Neural cell (in vitro differentiated cells): ENCODE measurements around the gene RHO. TPM values are rescaled to one million over a fixed set of nuclear protein-coding genes. Genes with fewer than 3 reads are reported as not detected.
"Not testable (repeated sequence)": the region's sequence is repeated elsewhere in the genome, so short reads cannot be mapped to it uniquely, and the experiment has no call there.

Source experiments
- H2AFZ ChIP-seq: fragments of 200-600, 300-800 bp; sonication (generic), shearing (Covaris generic); 2 replicates; pipeline ENCODE4 v1.6.0; 2014; ENCODE audit warnings: low read depth, mild to moderate bottlenecking, antibody characterized with exemption, low read length, moderate library complexity
- H3F3A ChIP-seq: fragments of 200-600 bp; shearing (Covaris generic); 2 replicates; pipeline ENCODE4 v1.6.1; 2016; ENCODE audit warnings: mild to moderate bottlenecking, moderate library complexity, mixed read lengths, antibody characterized with exemption, low read length; ENCODE audit not compliant: insufficient read depth, poor library complexity, severe bottlenecking
- H3K27ac ChIP-seq: fragments of 200-600, 300-800 bp; sonication (generic), shearing (Covaris generic); 2 replicates; pipeline ENCODE4 v1.5.1; 2014; ENCODE audit warnings: mild to moderate bottlenecking, low read length, moderate library complexity
- H3K27me3 ChIP-seq: fragments of 300-800, 200-600 bp; sonication (generic), shearing (Covaris generic); 2 replicates; pipeline ENCODE4 v1.6.0; 2014; ENCODE audit warnings: mild to moderate bottlenecking, low read depth, low read length, moderate library complexity; ENCODE audit not compliant: insufficient read depth
- H3K36me3 ChIP-seq: fragments of 300-800, 200-600 bp; sonication (generic), shearing (Covaris generic); 2 replicates; pipeline ENCODE4 v1.5.1; 2014; ENCODE audit warnings: mild to moderate bottlenecking, antibody characterized with exemption, low read length, moderate library complexity; ENCODE audit not compliant: insufficient read depth
- H3K4me2 ChIP-seq: fragments of 300-800, 200-600 bp; sonication (generic), shearing (Covaris generic); 2 replicates; pipeline ENCODE4 v1.6.0; 2014; ENCODE audit warnings: mild to moderate bottlenecking, low read length
- H3K4me3 ChIP-seq: fragments of 300-800, 200-600 bp; sonication (generic), shearing (Covaris generic); 2 replicates; pipeline ENCODE4 v1.5.1; 2014; ENCODE audit warnings: mild to moderate bottlenecking, low read length, moderate library complexity
- H3K79me2 ChIP-seq: fragments of 200-600 bp; shearing (Covaris generic); replicated peaks from 2 replicates; pipeline ENCODE4 v1.6.0; 2014; ENCODE audit warnings: mild to moderate bottlenecking, low read length, moderate library complexity; ENCODE audit not compliant: insufficient read depth
- H3K9ac ChIP-seq: fragments of 300-800, 200-600 bp; sonication (generic), shearing (Covaris generic); 2 replicates; pipeline ENCODE4 v1.6.1; 2016; ENCODE audit warnings: mild to moderate bottlenecking, low read length, mixed read lengths
- H3K9me2 ChIP-seq: fragments of 200-600 bp; shearing (Covaris generic); 2 replicates; pipeline ENCODE4 v1.6.1; 2016; ENCODE audit warnings: mild to moderate bottlenecking, low read length, mixed read lengths; ENCODE audit not compliant: insufficient read depth
- H3K9me3 ChIP-seq: fragments of 200-600, 300-800 bp; sonication (generic), shearing (Covaris generic); 2 replicates; pipeline ENCODE4 v1.6.1; 2016; ENCODE audit warnings: mild to moderate bottlenecking, mixed run types, low read length, moderate library complexity, mixed read lengths
- H4K20me1 ChIP-seq: fragments of 200-600 bp; shearing (Covaris generic); 2 replicates; pipeline ENCODE4 v1.6.1; 2016; ENCODE audit warnings: mild to moderate bottlenecking, mixed run types; ENCODE audit not compliant: insufficient read depth
- EP300 ChIP-seq: fragments of 450-650 bp; conservative IDR thresholded peaks from 2 replicates; pipeline ENCODE4 v1.6.1; 2014; ENCODE audit warnings: antibody characterized with exemption, mild to moderate bottlenecking, moderate library complexity; ENCODE audit not compliant: poor library complexity, severe bottlenecking
- EZH2 ChIP-seq: fragments of 200-600, 300-800 bp; shearing (Covaris generic), sonication (generic); IDR thresholded peaks from 2 replicates; pipeline ENCODE4 v1.6.1; 2014; ENCODE audit warnings: antibody characterized with exemption, low read length, borderline replicate concordance, mild to moderate bottlenecking; ENCODE audit not compliant: insufficient read depth, poor library complexity, severe bottlenecking
- MXI1 ChIP-seq: fragments of 450-650 bp; conservative IDR thresholded peaks from 2 replicates; pipeline ENCODE4 v1.6.1; 2014; ENCODE audit warnings: antibody characterized with exemption, mild to moderate bottlenecking; ENCODE audit not compliant: poor library complexity, severe bottlenecking
- POLR2AphosphoS5 ChIP-seq: IDR thresholded peaks from 2 replicates; pipeline ENCODE4 v1.6.1; 2012
- RAD21 ChIP-seq: fragments of 450-650 bp; conservative IDR thresholded peaks from 2 replicates; pipeline ENCODE4 v1.6.1; 2014; ENCODE audit warnings: antibody characterized with exemption, mild to moderate bottlenecking, moderate library complexity
- SMC3 ChIP-seq: fragments of 450-650 bp; conservative IDR thresholded peaks from 2 replicates; pipeline ENCODE4 v1.6.1; 2014; ENCODE audit warnings: antibody characterized with exemption, mild to moderate bottlenecking, moderate library complexity; ENCODE audit not compliant: poor library complexity
- TAF1 ChIP-seq: IDR thresholded peaks from 2 replicates; pipeline ENCODE4 v1.6.1; 2012; ENCODE audit warnings: low read depth
- polyA plus RNA-seq: library from polyadenylated mRNA; depleted of rRNA; stranded (reverse); fragments of >200 nt; gene quantifications from 2 replicates; pipeline ENCODE4 v1.2.3, GENCODE V29; 2014
- TF ChIP-seq, protein P1 (sequence below): fragments of 450-650 bp; IDR thresholded peaks from 2 replicates; pipeline ENCODE4 v1.5.1; 2014; ENCODE audit warnings: antibody characterized with exemption, mild to moderate bottlenecking, moderate library complexity; ENCODE audit not compliant: poor library complexity, severe bottlenecking
- TF ChIP-seq, protein P2 (sequence below): IDR thresholded peaks from 2 replicates; pipeline ENCODE4 v1.6.1; 2012; ENCODE audit warnings: borderline replicate concordance

The RHO gene
- polyA plus RNA-seq, 1 donor from 2014 or later: not detected

DNA sequence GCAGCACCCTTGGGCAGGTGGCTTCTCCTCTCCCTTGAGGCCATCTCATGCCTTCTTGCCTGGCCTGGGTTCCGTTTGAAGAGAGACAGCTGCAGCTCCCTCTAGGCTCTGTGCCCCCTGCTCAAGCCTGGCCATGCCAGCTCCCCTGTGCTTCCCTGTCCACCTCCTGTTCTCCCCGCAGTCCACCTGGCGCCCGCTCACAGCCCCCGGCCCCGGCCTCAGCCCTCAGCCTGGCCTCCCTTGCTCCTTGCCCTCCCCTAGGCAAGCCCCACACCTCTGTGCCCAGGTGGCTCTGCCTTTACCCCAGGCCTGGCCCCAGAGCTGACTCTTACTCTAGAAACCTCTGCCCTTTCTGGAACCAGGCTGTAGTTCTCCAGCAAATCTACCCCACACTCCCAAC is 13.9 kb upstream of the RHO start:
- H2AFZ ChIP-seq: no peak overlapping the region
- H3K9me3 ChIP-seq: no peaks in the 10 kb centered on the region
- no peaks in the 10 kb centered on the region for H4K20me1 ChIP-seq
- no peak overlapping the region for H3K4me2 ChIP-seq
- H3K9me2 ChIP-seq: no peaks in the 10 kb centered on the region
- H3K27ac ChIP-seq: no peak overlapping the region
- no peaks in the 10 kb centered on the region for H3F3A ChIP-seq
- H3K79me2 ChIP-seq: no peaks in the 10 kb centered on the region
- no peak overlapping the region for H3K4me3 ChIP-seq
- no peaks in the 10 kb centered on the region for H3K36me3 ChIP-seq
- no peaks in the 10 kb centered on the region for H3K27me3 ChIP-seq
- no peak overlapping the region for H3K9ac ChIP-seq
- TF ChIP-seq, protein P1, sequence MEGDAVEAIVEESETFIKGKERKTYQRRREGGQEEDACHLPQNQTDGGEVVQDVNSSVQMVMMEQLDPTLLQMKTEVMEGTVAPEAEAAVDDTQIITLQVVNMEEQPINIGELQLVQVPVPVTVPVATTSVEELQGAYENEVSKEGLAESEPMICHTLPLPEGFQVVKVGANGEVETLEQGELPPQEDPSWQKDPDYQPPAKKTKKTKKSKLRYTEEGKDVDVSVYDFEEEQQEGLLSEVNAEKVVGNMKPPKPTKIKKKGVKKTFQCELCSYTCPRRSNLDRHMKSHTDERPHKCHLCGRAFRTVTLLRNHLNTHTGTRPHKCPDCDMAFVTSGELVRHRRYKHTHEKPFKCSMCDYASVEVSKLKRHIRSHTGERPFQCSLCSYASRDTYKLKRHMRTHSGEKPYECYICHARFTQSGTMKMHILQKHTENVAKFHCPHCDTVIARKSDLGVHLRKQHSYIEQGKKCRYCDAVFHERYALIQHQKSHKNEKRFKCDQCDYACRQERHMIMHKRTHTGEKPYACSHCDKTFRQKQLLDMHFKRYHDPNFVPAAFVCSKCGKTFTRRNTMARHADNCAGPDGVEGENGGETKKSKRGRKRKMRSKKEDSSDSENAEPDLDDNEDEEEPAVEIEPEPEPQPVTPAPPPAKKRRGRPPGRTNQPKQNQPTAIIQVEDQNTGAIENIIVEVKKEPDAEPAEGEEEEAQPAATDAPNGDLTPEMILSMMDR: no peak
- TF ChIP-seq MXI1 (no peak), EZH2 (no peak), TAF1 (no peak), SMC3 (no peak), POLR2AphosphoS5 (no peak), EP300 (no peak), RAD21 (no peak)
- TF ChIP-seq, protein P2, sequence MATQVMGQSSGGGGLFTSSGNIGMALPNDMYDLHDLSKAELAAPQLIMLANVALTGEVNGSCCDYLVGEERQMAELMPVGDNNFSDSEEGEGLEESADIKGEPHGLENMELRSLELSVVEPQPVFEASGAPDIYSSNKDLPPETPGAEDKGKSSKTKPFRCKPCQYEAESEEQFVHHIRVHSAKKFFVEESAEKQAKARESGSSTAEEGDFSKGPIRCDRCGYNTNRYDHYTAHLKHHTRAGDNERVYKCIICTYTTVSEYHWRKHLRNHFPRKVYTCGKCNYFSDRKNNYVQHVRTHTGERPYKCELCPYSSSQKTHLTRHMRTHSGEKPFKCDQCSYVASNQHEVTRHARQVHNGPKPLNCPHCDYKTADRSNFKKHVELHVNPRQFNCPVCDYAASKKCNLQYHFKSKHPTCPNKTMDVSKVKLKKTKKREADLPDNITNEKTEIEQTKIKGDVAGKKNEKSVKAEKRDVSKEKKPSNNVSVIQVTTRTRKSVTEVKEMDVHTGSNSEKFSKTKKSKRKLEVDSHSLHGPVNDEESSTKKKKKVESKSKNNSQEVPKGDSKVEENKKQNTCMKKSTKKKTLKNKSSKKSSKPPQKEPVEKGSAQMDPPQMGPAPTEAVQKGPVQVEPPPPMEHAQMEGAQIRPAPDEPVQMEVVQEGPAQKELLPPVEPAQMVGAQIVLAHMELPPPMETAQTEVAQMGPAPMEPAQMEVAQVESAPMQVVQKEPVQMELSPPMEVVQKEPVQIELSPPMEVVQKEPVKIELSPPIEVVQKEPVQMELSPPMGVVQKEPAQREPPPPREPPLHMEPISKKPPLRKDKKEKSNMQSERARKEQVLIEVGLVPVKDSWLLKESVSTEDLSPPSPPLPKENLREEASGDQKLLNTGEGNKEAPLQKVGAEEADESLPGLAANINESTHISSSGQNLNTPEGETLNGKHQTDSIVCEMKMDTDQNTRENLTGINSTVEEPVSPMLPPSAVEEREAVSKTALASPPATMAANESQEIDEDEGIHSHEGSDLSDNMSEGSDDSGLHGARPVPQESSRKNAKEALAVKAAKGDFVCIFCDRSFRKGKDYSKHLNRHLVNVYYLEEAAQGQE: no peak

DNA sequence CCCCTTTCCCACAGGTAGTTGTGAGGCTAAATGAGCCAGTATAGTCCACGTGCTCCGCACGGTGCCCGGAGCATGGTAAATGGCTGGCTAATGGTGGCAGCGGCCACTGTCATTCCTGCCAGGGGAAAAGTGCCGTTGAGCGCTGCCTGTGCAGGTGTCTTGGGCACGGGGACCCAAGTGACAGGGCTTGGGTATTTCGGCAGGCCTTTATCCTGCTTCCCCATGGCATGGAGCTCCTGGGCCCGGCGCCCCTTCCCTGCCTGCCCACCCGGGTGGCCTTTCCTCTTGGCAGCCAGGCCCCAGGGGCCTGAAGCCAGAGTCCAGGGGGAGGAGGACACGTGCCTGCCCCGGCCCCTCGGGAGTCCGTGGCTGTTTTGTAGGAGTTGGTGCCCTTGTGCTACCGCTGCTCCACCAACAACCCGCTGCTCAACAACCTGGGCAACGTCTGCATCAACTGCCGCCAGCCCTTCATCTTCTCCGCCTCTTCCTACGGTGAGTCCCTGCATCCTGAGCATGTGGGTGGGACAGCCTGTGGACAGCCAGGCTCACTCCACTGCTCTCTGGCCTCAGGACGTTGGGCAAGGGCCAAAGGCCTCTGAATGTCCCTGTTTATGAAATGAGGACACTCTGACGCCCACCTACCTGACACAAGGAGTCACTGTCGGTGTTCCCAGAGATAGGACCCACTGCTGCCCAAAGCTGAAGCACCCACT is 13.2 kb upstream of the RHO start:
- H3K4me3 ChIP-seq, H3K9ac ChIP-seq, H3K36me3 ChIP-seq, H3K9me3 ChIP-seq, H3F3A ChIP-seq, H3K27ac ChIP-seq, H3K4me2 ChIP-seq, H3K79me2 ChIP-seq, H2AFZ ChIP-seq, H3K9me2 ChIP-seq, H3K27me3 ChIP-seq, H4K20me1 ChIP-seq: not testable (repeated sequence)

DNA sequence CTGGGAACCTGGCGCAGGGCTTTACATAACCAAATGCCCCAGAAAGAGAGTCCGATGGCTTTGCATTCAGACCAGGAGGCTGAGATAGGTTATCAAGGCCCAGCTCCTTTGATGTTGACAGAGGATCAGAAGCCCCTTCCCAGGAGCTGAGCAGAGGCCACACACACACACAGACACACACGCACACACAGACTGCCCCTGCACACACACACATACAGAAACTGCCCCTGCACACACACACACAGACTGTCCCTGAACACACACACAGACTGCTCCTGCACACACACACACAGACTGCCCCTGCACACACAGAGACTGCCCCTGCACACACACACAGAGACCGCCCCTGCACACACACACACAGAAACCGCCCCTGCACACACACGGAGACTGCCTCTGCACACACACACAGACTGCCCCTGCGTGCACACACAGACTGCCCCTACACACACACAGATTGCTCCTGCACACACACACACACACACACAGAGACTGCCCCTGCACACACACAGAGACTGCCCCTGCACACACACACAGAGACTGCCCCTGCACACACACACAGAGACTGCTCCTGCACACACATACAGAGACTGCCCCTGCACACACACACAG is 12.5 kb upstream of the RHO start:
- H3K27ac ChIP-seq, H3K9ac ChIP-seq, H3K4me2 ChIP-seq, H4K20me1 ChIP-seq, H3K9me2 ChIP-seq, H3K4me3 ChIP-seq, H3K27me3 ChIP-seq, H3K79me2 ChIP-seq, H3K9me3 ChIP-seq, H2AFZ ChIP-seq, H3F3A ChIP-seq, H3K36me3 ChIP-seq: not testable (repeated sequence)
